Ovary (tissue), 9 donors: ENCODE results near the gene SEMA4D. TPM values are rescaled to one million over a fixed set of nuclear protein-coding genes. Genes with fewer than 3 reads are reported as not detected.

Source experiments
- DNase-seq, 5 donors: peaks; one replicate each; pipeline ENCODE4 v3.0.0-alpha.2; 2019 to 2020
- H3K27ac ChIP-seq, 2 donors: fragments of 200-600 bp; one replicate each; pipeline versions ENCODE4 v1.5.1 to v1.8.0; 2019 to 2022
- H3K27me3 ChIP-seq: fragments of 200-600 bp; one replicate; pipeline ENCODE4 v1.8.0; 2022
- H3K36me3 ChIP-seq: fragments of 200-600 bp; sonication (generic); one replicate; pipeline ENCODE4 v1.5.1; 2019
- H3K4me1 ChIP-seq: one replicate; pipeline ENCODE4 v1.8.1; 2013; ENCODE audit warnings: mild to moderate bottlenecking, moderate library complexity; ENCODE audit not compliant: insufficient read depth
- H3K4me3 ChIP-seq: fragments of 200-600 bp; sonication (generic); one replicate; pipeline ENCODE4 v1.5.1; 2017
- H3K9me3 ChIP-seq, 2 donors: fragments of 200-600 bp in 1 of 2; sonication (generic) in 1 of 2; one replicate each; pipeline versions ENCODE4 v1.5.1 to v1.8.1; 2013 to 2019; ENCODE audit warnings: mild to moderate bottlenecking in 1 of 2, moderate library complexity in 1 of 2
- EP300 ChIP-seq: sonication (generic); formaldehyde crosslinking; IDR thresholded peaks from one replicate; pipeline ENCODE4 v1.6.1; 2017; ENCODE audit warnings: antibody characterized with exemption
- POLR2A ChIP-seq: fragments of 450-650 bp; IDR thresholded peaks from one replicate; pipeline ENCODE4 v1.6.1; 2017; ENCODE audit warnings: antibody characterized with exemption, mild to moderate bottlenecking, moderate library complexity
- WGBS, 3 donors: extraction: QIAGEN DNeasy Blood & Tissue Kit in 1 of 3; methylation state at CpG; one replicate each; pipeline versions ENCODE4 v1.1.5 to v1.1.7; 2013 to 2017; 5-methylcytosine and 5-hydroxymethylcytosine counted together
- intact Hi-C, 4 donors: fragments of 100-400 bp; cut with DNase I; formaldehyde crosslinking; loops; one replicate each; pipeline versions ENCODE4 v1.11.0 to v1.15.1; 2022 to 2023
- polyA plus RNA-seq, 2 donors: library from polyadenylated mRNA; stranded (reverse); fragments of 200-250 nt in 1 of 2; fragments of 350-450 nt in 1 of 2; fragmentation: Illumina TruSeq in 1 of 2; extraction: RNeasy Lipid Tissue Mini Kit (QIAGEN cat#74804) in 1 of 2; gene quantifications; one replicate each; pipeline ENCODE4 v1.2.3, GENCODE V29; 2013 to 2014
- total RNA-seq, 7 donors: library from RNA; depleted of rRNA in 2 of 7; stranded (reverse); fragments of >200 nt in 2 of 7; fragmentation: NEBNext Ultra II Directional in 3 of 7; extraction: Animal tissue kit (Norgen Biotek cat#: 25700) in 3 of 7; gene quantifications; one replicate each; pipeline versions ENCODE4 v1.1.0 to v1.2.4, GENCODE V29; 2016 to 2023
- TF ChIP-seq, protein P1 (sequence below), 3 donors: fragments of 450-650 bp in 2 of 3; fragments of 200-600 bp in 1 of 3; IDR thresholded peaks; one replicate each; pipeline versions ENCODE4 v1.5.1 to v1.8.0; 2016 to 2022; ENCODE audit warnings: antibody characterized with exemption in 3 of 3, mild to moderate bottlenecking in 1 of 3
- donor health status: DM: no; HTN: no; CAD: no; lungs with moderate emphysema.
- donor health status: DM: no; HTN: no; CAD: no.
- donor health status: Bipolar disorder and iron deficiency.
- donor health status: DM: yes; HTN: yes; CAD: no.
- donor health status: DM: no; HTN: no; CAD: no.
- donor health status: DM: yes; HTN: yes; CAD: no.

SEMA4D gene
- total and polyA plus RNA-seq, 9 donors = 6.0 to 27.2 (median 16.7) TPM

DNA sequence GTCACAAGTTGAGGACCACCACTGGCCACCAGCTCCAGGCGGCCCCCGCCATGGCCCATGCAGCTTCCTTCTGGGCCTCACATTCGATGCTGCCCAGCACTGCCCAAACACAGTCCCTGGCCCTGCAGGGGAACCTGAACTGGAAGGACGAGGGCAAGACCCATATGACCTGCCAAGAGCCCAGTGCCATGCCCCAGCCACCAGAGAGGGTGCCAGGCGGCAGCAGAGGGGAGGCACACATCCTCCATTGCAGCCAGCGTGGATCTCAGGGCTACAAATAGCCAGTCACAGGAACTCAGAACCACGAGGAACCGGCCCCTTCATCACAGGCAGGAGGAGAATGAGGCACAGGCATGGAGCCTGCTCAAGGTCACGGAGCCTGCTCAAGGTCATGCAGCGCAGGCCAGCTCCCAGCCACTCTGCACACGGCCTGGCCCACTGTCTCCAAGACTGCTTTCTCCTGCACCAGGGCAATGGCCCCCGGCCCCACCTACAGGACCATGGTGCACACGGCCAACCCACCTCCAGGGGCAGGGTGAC lies 69.6 kb downstream of the SEMA4D start:
- H3K27me3 ChIP-seq = no peaks in the 10 kb centered on the region
- no peak overlapping the region for H3K4me3 ChIP-seq
- H3K9me3 ChIP-seq = no peaks in the 10 kb centered on the region
- 54 to 68% (median 67%) methylated on average over 11 to 13 of the region's 13 CpGs for WGBS, 3 donors
- DNase-seq = peak in 1 of 5 donors; percentile 29
- TF ChIP-seq, protein P1, sequence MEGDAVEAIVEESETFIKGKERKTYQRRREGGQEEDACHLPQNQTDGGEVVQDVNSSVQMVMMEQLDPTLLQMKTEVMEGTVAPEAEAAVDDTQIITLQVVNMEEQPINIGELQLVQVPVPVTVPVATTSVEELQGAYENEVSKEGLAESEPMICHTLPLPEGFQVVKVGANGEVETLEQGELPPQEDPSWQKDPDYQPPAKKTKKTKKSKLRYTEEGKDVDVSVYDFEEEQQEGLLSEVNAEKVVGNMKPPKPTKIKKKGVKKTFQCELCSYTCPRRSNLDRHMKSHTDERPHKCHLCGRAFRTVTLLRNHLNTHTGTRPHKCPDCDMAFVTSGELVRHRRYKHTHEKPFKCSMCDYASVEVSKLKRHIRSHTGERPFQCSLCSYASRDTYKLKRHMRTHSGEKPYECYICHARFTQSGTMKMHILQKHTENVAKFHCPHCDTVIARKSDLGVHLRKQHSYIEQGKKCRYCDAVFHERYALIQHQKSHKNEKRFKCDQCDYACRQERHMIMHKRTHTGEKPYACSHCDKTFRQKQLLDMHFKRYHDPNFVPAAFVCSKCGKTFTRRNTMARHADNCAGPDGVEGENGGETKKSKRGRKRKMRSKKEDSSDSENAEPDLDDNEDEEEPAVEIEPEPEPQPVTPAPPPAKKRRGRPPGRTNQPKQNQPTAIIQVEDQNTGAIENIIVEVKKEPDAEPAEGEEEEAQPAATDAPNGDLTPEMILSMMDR (IDR thresholded peaks at IDR 0.05) = no peak
- no peak for TF ChIP-seq POLR2A
- TF ChIP-seq EP300 = no peak
- no peaks in the 10 kb centered on the region for H3K36me3 ChIP-seq
- H3K4me1 ChIP-seq = peaks cover 5% of the 10 kb centered on the region
- H3K27ac ChIP-seq = no peak overlapping the region
- intact Hi-C loops = no loop called here

DNA sequence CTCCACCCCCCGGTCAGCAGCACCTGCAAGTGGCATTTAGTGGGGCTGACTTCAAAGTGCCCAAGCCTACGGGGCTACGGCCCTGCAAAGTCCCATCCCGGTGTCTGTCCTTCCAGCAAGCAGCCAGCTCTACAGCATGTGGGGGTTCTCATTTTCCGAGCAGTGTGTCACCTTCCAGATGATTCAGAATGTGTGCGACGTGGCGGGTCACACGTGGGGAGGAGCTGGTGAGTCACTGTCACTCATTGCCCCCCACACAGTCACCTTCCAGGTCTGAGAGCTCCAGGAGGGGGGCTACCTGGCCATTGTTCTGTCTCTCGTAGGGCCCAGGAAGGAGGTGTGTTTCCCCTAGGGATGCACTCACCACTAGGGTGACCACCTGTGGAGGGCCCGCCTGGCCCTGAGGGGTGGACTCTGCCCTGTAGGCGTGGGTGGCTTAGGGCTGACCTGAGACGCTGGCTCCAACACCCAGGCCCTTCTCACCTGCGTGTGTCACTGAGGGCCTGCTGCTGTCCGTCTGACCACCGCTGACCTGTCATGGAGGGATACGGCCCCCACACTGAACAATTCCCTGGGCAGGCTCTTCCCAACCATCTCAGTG lies 70.2 kb downstream of the SEMA4D start:
- no peak for DNase-seq
- no peak overlapping the region for H3K4me3 ChIP-seq
- TF ChIP-seq POLR2A (no peak), EP300 (no peak)
- TF ChIP-seq, protein P1 (IDR thresholded peaks at IDR 0.05) = no peak
- H3K9me3 ChIP-seq = no peaks in the 10 kb centered on the region
- no peaks in the 10 kb centered on the region for H3K27me3 ChIP-seq
- H3K4me1 ChIP-seq = peaks cover 5% of the 10 kb centered on the region
- intact Hi-C loops = no loop called here
- no peak overlapping the region for H3K27ac ChIP-seq
- 94 to 97% (median 94%) methylated on average over 17 of the region's 17 CpGs for WGBS, 3 donors
- no peaks in the 10 kb centered on the region for H3K36me3 ChIP-seq

DNA sequence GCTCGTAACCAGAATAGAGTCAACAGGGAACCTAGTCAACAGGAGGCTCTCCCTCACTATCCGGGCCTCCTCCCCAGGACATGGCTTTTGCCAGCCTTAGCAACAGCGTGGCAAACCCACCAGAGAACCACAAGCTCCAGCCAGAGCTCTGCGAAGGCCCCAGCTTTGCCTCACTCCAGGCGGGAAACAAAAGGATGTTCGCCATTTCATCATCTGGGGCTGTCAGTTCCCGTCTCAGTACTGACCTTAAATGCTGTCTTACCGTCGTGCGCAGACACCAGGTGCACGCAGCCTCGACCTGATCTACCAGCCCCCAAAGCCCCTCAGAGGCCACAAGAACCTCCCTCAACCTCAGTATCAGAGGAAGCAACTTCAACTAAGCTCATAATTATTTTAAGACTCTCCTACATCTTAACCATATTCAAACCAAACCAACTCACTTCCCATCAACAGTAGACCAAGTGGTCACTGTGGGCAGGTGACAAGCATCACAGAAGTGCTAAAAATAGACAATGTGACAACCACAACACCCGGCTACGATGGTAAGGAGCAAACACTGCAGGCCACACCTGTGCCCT lies 71.4 kb downstream of the SEMA4D start:
- no peaks in the 10 kb centered on the region for H3K27me3 ChIP-seq
- 80 to 83% (median 81%) methylated on average over 14 of the region's 14 CpGs for WGBS, 3 donors
- no peak overlapping the region for H3K4me3 ChIP-seq
- no peaks in the 10 kb centered on the region for H3K9me3 ChIP-seq
- TF ChIP-seq, protein P1 (IDR thresholded peaks at IDR 0.05) = no peak
- TF ChIP-seq POLR2A (no peak), EP300 (no peak)
- no peak for DNase-seq
- intact Hi-C loops = no loop called here
- H3K36me3 ChIP-seq = no peaks in the 10 kb centered on the region
- no peak overlapping the region for H3K27ac ChIP-seq
- H3K4me1 ChIP-seq = peaks cover 5% of the 10 kb centered on the region

DNA sequence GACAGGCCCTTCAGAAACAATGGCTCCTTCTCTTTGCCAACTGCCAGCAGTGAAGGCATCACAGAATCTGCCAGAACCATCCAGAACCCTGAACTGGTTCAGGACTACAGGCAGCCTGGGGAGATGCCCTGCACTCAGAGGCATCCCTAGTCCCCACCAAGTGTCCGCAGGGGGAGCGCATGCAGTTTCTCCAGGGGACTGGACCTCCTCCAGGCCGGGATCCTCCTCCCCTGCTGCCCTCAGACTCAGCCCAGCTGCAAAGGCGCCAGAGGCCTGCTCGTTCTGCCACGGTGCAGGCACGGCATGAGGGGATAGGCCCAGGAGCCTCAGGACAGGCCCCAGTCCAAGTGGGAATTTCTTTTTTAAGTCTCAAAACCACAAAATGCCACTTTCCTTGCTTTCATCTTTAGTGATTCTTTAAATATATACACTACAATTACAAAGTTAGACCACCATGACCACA lies 72.0 kb downstream of the SEMA4D start:
- no peaks in the 10 kb centered on the region for H3K27me3 ChIP-seq
- DNase-seq = no peak
- no peak overlapping the region for H3K27ac ChIP-seq
- TF ChIP-seq EP300 (no peak), POLR2A (no peak)
- TF ChIP-seq, protein P1 (IDR thresholded peaks at IDR 0.05) = no peak
- no peaks in the 10 kb centered on the region for H3K36me3 ChIP-seq
- H3K9me3 ChIP-seq = no peaks in the 10 kb centered on the region
- H3K4me1 ChIP-seq = peaks cover 5% of the 10 kb centered on the region
- no peak overlapping the region for H3K4me3 ChIP-seq
- intact Hi-C loops = no loop called here
- 35 to 51% (median 50%) methylated on average over 7 of the region's 7 CpGs for WGBS, 3 donors
